Fibroblast of lung (primary cell): ENCODE data around the gene KSR2. TPM values are rescaled to one million over a fixed set of nuclear protein-coding genes. Genes with fewer than 3 reads are reported as not detected.

Experiments
- DNase-seq, 2 donors: peaks; one replicate each; pipeline versions ENCODE4 v3.0.0 to v3.0.0-alpha.2; 2010; ENCODE audit warnings: low read depth in 2 of 2
- H2AFZ ChIP-seq: 2 replicates; pipeline ENCODE4 v1.5.1; 2012; ENCODE audit warnings: low read length, control low read depth, inconsistent platforms
- H3K27ac ChIP-seq: 2 replicates; pipeline ENCODE4 v1.5.1; 2011; ENCODE audit warnings: low read length, control low read depth; ENCODE audit not compliant: insufficient read depth
- H3K27me3 ChIP-seq: 2 replicates; pipeline ENCODE4 v1.5.1; 2011; ENCODE audit warnings: mild to moderate bottlenecking, low read length; ENCODE audit not compliant: control insufficient read depth, insufficient read depth
- H3K36me3 ChIP-seq: 2 replicates; pipeline ENCODE4 v1.5.1; 2011; ENCODE audit warnings: low read length; ENCODE audit not compliant: control insufficient read depth, insufficient read depth
- H3K4me1 ChIP-seq: 2 replicates; pipeline ENCODE4 v1.5.1; 2011; ENCODE audit warnings: low read length; ENCODE audit not compliant: control insufficient read depth, insufficient read depth; ENCODE audit errors: extremely low read depth
- H3K4me2 ChIP-seq: 2 replicates; pipeline ENCODE4 v1.5.1; 2011; ENCODE audit warnings: low read length, control low read depth; ENCODE audit not compliant: insufficient read depth; ENCODE audit errors: extremely low read depth
- H3K4me3 ChIP-seq, 4 experiments: fragments of 200-600 bp in 1 of 4; sonication (generic) in 1 of 4; replicated peaks in 1 of 4; 2 replicates each; pipeline ENCODE4 v1.5.1; 2011 to 2016; ENCODE audit warnings: low read length in 4 of 4, low read depth in 3 of 4, mild to moderate bottlenecking in 3 of 4, control low read depth in 2 of 4, inconsistent platforms in 1 of 4, mixed read lengths in 1 of 4; ENCODE audit not compliant: insufficient read depth in 1 of 4; ENCODE audit errors: control extremely low read depth in 1 of 4
- H3K79me2 ChIP-seq: 2 replicates; pipeline ENCODE4 v1.5.1; 2012; ENCODE audit warnings: mild to moderate bottlenecking, low read length, inconsistent platforms; ENCODE audit not compliant: control insufficient read depth, insufficient read depth
- H3K9ac ChIP-seq: 2 replicates; pipeline ENCODE4 v1.5.1; 2011; ENCODE audit warnings: mild to moderate bottlenecking, low read length, control low read depth; ENCODE audit not compliant: insufficient read depth
- H3K9me3 ChIP-seq: 2 replicates; pipeline ENCODE4 v1.5.1; 2012; ENCODE audit warnings: low read depth, low read length; ENCODE audit not compliant: control insufficient read depth, insufficient read depth
- H4K20me1 ChIP-seq: 2 replicates; pipeline ENCODE4 v1.5.1; 2011; ENCODE audit warnings: low read length; ENCODE audit not compliant: control insufficient read depth, insufficient read depth; ENCODE audit errors: extremely low read depth
- EZH2 ChIP-seq: IDR thresholded peaks from 2 replicates; pipeline ENCODE4 v1.5.1; 2012; ENCODE audit warnings: low read length, control low read depth, mild to moderate bottlenecking; ENCODE audit errors: missing control alignments
- polyA plus RNA-seq, 2 donors: library from polyadenylated mRNA; depleted of rRNA in 1 of 2; stranded (reverse) in 1 of 2; unstranded in 1 of 2; fragments of >200 nt; gene quantifications; 2 replicates each; pipeline ENCODE4 v1.2.1, GENCODE V29; 2011 to 2012; ENCODE audit warnings: missing spikeins in 1 of 2
- total RNA-seq: library from RNA; depleted of rRNA; stranded (reverse); fragments of >200 nt; gene quantifications from 2 replicates; pipeline ENCODE4 v1.2.1, GENCODE V29; 2014
- TF ChIP-seq, protein P1 (sequence below), 2 donors: IDR thresholded peaks in 1 of 2; conservative IDR thresholded peaks in 1 of 2; 1 replicate in 1 of 2; 2 replicates in 1 of 2; pipeline ENCODE4 v1.5.1; 2011 to 2012; ENCODE audit warnings: low read length in 2 of 2, control low read depth in 1 of 2, inconsistent platforms in 1 of 2, low read depth in 1 of 2, mild to moderate bottlenecking in 1 of 2

The KSR2 gene
- total and polyA plus RNA-seq, 2 donors (not counting 1 experiment from before 2014, with no cell fraction given) = not detected

DNA sequence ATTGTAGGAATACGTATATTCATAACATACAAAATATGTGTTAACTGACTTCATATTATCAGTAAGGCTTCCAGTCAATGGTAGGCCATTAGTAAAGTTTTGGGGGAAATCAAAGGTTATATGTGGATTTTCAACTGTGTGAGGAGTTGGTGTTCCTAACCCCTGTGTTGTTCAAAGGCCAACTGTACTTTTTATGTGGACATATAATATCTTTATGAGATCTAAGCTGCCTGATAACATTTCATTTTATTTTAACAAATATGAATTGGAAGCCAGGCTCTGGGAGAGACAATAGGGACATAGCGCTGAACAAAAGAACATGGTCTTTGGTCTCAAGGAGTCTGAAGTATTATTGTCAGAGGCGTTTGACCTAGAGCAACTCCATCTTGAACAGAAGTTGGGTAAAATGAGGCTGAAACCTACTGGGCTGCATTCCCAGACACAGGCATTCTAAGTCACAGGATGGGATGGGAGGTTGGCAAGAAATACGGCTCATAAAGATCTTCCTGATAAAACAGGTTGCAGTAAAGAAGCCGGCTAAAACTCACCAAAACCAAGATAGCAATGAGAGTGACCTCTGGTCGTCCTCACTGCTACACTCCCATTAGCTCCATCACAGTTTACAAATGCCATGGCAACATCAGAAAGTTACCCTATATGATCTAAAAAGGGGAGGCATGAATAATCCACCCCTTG lies 147.2 kb downstream of the KSR2 start:
- no peak for TF ChIP-seq EZH2
- TF ChIP-seq, protein P1, sequence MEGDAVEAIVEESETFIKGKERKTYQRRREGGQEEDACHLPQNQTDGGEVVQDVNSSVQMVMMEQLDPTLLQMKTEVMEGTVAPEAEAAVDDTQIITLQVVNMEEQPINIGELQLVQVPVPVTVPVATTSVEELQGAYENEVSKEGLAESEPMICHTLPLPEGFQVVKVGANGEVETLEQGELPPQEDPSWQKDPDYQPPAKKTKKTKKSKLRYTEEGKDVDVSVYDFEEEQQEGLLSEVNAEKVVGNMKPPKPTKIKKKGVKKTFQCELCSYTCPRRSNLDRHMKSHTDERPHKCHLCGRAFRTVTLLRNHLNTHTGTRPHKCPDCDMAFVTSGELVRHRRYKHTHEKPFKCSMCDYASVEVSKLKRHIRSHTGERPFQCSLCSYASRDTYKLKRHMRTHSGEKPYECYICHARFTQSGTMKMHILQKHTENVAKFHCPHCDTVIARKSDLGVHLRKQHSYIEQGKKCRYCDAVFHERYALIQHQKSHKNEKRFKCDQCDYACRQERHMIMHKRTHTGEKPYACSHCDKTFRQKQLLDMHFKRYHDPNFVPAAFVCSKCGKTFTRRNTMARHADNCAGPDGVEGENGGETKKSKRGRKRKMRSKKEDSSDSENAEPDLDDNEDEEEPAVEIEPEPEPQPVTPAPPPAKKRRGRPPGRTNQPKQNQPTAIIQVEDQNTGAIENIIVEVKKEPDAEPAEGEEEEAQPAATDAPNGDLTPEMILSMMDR (conservative IDR thresholded peaks at IDR 0.05 in 1 of 2, IDR thresholded peaks at IDR 0.05 in 1 of 2; ENCODE audit: low read depth in 1 of 2, low read length in 2 of 2) = no peak
- no peaks in the 10 kb centered on the region for H3K27me3 ChIP-seq
- H3K79me2 ChIP-seq = no peaks in the 10 kb centered on the region
- no peak overlapping the region for H3K4me2 ChIP-seq
- no peak overlapping the region for H3K4me3 ChIP-seq
- no peaks in the 10 kb centered on the region for H3K9me3 ChIP-seq
- no peaks in the 10 kb centered on the region for H3K36me3 ChIP-seq
- no peak overlapping the region for H3K9ac ChIP-seq
- H3K27ac ChIP-seq = no peak overlapping the region
- no peaks in the 10 kb centered on the region for H4K20me1 ChIP-seq
- H3K4me1 ChIP-seq = no peaks in the 10 kb centered on the region
- no peak overlapping the region for H2AFZ ChIP-seq
- DNase-seq = no peak

DNA sequence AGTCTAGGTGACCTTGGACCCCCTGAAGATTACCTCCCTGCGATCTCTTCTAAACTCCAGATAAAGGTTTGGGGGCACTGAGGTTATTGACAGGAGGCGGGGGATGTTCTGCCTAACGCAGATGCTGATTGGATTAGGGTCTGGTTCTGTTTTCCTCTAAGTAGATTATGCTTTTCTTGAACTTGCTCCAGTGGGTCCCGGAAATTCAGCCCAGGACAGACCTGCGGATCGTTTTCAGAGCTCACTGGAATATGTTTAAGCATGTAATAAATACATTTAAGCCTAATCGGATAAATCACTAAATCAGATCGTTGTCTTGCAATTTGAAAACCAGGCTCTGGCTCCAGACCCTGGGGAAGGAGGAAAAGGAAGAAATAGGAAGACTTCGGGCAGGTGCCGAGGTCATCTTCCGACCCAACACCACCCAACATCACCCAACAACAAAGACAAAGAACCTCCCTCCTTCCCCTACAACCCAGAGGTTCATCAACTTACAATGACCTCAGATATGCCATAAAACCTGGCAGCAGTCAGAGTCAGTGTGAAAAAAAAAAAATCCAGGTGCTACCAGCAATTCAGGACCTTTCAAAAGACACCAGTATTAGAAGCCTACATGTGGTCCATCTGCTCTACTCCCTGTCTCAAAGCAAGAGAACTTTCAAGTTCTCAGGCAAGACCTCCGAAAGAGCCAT lies 148.4 kb downstream of the KSR2 start:
- Histone ChIP-seq H3K4me3 (no peak overlapping the region), H3K27ac (no peak overlapping the region), H3K4me2 (no peak overlapping the region), H3K4me1 (no peaks in the 10 kb centered on the region), H3K79me2 (no peaks in the 10 kb centered on the region), H4K20me1 (no peaks in the 10 kb centered on the region), H2AFZ (no peak overlapping the region), H3K9me3 (no peaks in the 10 kb centered on the region), H3K9ac (no peak overlapping the region), H3K36me3 (no peaks in the 10 kb centered on the region), H3K27me3 (no peaks in the 10 kb centered on the region)
- TF ChIP-seq, protein P1 (conservative IDR thresholded peaks at IDR 0.05 in 1 of 2, IDR thresholded peaks at IDR 0.05 in 1 of 2; ENCODE audit: low read depth in 1 of 2, low read length in 2 of 2) = no peak
- TF ChIP-seq EZH2 = no peak
- no peak for DNase-seq

DNA sequence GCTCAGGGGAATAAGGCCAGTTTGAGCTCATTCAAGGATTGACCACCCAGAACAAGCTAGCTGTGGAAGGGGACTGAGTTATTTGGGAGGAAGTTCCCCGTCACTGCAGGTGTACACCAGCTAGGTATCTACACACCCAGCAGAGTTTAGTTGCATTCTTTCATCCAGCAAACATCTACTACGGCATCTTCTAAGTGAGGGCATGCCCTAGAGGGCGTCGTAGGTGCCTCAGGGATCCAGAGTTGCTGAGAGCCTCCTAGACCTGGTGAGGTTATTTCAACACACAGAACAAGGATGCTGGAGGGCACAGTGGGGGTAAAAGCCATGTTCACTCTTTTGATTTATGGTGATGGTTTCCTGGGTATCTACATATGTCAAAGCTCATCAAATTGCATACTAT lies 149.6 kb downstream of the KSR2 start:
- TF ChIP-seq EZH2 = no peak
- TF ChIP-seq, protein P1 (conservative IDR thresholded peaks at IDR 0.05 in 1 of 2, IDR thresholded peaks at IDR 0.05 in 1 of 2; ENCODE audit: low read depth in 1 of 2, low read length in 2 of 2) = no peak
- no peaks in the 10 kb centered on the region for H4K20me1 ChIP-seq
- no peak overlapping the region for H3K27ac ChIP-seq
- H3K4me1 ChIP-seq = no peaks in the 10 kb centered on the region
- H3K9ac ChIP-seq = no peak overlapping the region
- H3K4me3 ChIP-seq = no peak overlapping the region
- no peaks in the 10 kb centered on the region for H3K9me3 ChIP-seq
- DNase-seq = no peak
- H3K4me2 ChIP-seq = no peak overlapping the region
- no peaks in the 10 kb centered on the region for H3K36me3 ChIP-seq
- H2AFZ ChIP-seq = no peak overlapping the region
- H3K27me3 ChIP-seq = no peaks in the 10 kb centered on the region
- H3K79me2 ChIP-seq = no peaks in the 10 kb centered on the region
